Stimulated activated CD8-positive, alpha-beta memory T cell treated with anti-CD3 and anti-CD28 coated beads, Interleukin-7, amount 100 ng/mL, for 1 hour (primary cell): ENCODE measurements around the gene METTL26.

ENCODE experiments used
- DNase-seq, 2 donors: peaks; one replicate each; pipeline ENCODE4 v3.0.0-alpha.2; 2020; ENCODE audit warnings: low read depth in 2 of 2

Gene METTL26

GRCh38 chr16:595942-596735, 40.0 kb downstream of the METTL26 start:
- DNase-seq = no peak

GRCh38 chr16:595094-595528, 41.0 kb downstream of the METTL26 start:
- no peak for DNase-seq

GRCh38 chr16:593807-594206, 42.3 kb downstream of the METTL26 start:
- DNase-seq = no peak

GRCh38 chr16:593406-593805, 42.7 kb downstream of the METTL26 start:
- no peak for DNase-seq

GRCh38 chr16:592518-593306, 43.4 kb downstream of the METTL26 start:
- no peak for DNase-seq

- DNase-seq = no peak
Observed at GRCh38 chr16:591892-592517, 44.1 kb downstream of the METTL26 start.

- no peak for DNase-seq
Observed at GRCh38 chr16:591231-591630, 44.9 kb downstream of the METTL26 start.

- DNase-seq = no peak
Observed at GRCh38 chr16:590815-591200, 45.3 kb downstream of the METTL26 start.

- no peak for DNase-seq
Observed at GRCh38 chr16:590188-590814, 45.8 kb downstream of the METTL26 start.

GRCh38 chr16:589658-590187, 46.4 kb downstream of the METTL26 start, which contains the start of gene RAB40C:
Gene RAB40C, plus strand, starts transcription at chr16:590066. Its CDS starts 226 bp downstream, at chr16:590292.
- peak; percentile 97 for DNase-seq

GRCh38 chr16:588889-589657, 47.0 kb downstream of the METTL26 start:
- DNase-seq = peak; percentile 97 to 99

- peak in 1 of 2 donors; percentile 23 for DNase-seq
Observed at GRCh38 chr16:588639-588888, 47.5 kb downstream of the METTL26 start.

GRCh38 chr16:586645-587590, 49.2 kb downstream of the METTL26 start:
- DNase-seq = no peak

- DNase-seq = no peak
Observed at GRCh38 chr16:586047-586644, 50.0 kb downstream of the METTL26 start.

- no peak for DNase-seq
Observed at GRCh38 chr16:585351-585750, 50.8 kb downstream of the METTL26 start.
